Measurements from ENCODE around the gene CLN6.

GRCh38 chr15:68265081-68265480 is 35.6 kb upstream of the CLN6 start:
- TF ChIP-seq EZH2 (IDR thresholded peaks at IDR 0.05; ENCODE audit: insufficient read depth, poor library complexity, severe bottlenecking) (no peak), EZH2phosphoT487 (IDR thresholded peaks at IDR 0.05; ENCODE audit: insufficient read depth, low read depth) (no peak)

Measured in GM23248 (cell line).